GM19438 (cell line): ENCODE data around the gene SLC26A2.

Source experiments
- ATAC-seq: cut with Tn5 transposase; IDR thresholded peaks from one replicate; pipeline ENCODE4 v1.9.1; 2021; ENCODE audit warnings: low read depth; ENCODE audit not compliant: unreplicated experiment

Gene SLC26A2

GRCh38 chr5:149960272-149961185 is at the start of gene SLC26A2:
SLC26A2 (plus strand) TSS chr5:149960758; CDS start chr5:149977653, 16,895 bp downstream.
- ATAC-seq: peak; percentile 98

GRCh38 chr5:149911031-149911430 is 49.5 kb upstream of the SLC26A2 start:
- ATAC-seq: no peak

- no peak for ATAC-seq
Measured at GRCh38 chr5:149912226-149912871, 48.2 kb upstream of the SLC26A2 start.

- ATAC-seq: no peak
Measured at GRCh38 chr5:149913436-149914419, 46.8 kb upstream of the SLC26A2 start.

- no peak for ATAC-seq
Measured at GRCh38 chr5:149915392-149916260, 44.9 kb upstream of the SLC26A2 start.

- no peak for ATAC-seq
Measured at GRCh38 chr5:149916334-149917072, 44.1 kb upstream of the SLC26A2 start.

GRCh38 chr5:149917073-149917676 is 43.4 kb upstream of the SLC26A2 start:
- no peak for ATAC-seq

GRCh38 chr5:149921597-149921996 is 39.0 kb upstream of the SLC26A2 start:
- ATAC-seq: no peak

GRCh38 chr5:149922950-149923349 is 37.6 kb upstream of the SLC26A2 start:
- ATAC-seq: no peak

GRCh38 chr5:149924486-149924885 is 36.1 kb upstream of the SLC26A2 start:
- no peak for ATAC-seq

GRCh38 chr5:149930043-149930748 is 30.4 kb upstream of the SLC26A2 start:
- no peak for ATAC-seq

GRCh38 chr5:149930749-149931574 is 29.6 kb upstream of the SLC26A2 start:
- ATAC-seq: no peak

- ATAC-seq: no peak
Measured at GRCh38 chr5:149931992-149932436, 28.5 kb upstream of the SLC26A2 start.

GRCh38 chr5:149932445-149933350 is 27.9 kb upstream of the SLC26A2 start:
- no peak for ATAC-seq

GRCh38 chr5:149935431-149935901 is 25.1 kb upstream of the SLC26A2 start:
- no peak for ATAC-seq
